Stimulated activated CD8-positive, alpha-beta memory T cell treated with anti-CD3 and anti-CD28 coated beads, Interleukin-12 subunit alpha, Interleukin-12 subunit beta, amount 100 ng/mL, for 4 hours (primary cell): ENCODE results near the gene DAGLA.

Experiments used
- DNase-seq: peaks from one replicate; pipeline ENCODE4 v3.0.0-alpha.2; 2020; ENCODE audit warnings: low read depth

DAGLA gene

DNA sequence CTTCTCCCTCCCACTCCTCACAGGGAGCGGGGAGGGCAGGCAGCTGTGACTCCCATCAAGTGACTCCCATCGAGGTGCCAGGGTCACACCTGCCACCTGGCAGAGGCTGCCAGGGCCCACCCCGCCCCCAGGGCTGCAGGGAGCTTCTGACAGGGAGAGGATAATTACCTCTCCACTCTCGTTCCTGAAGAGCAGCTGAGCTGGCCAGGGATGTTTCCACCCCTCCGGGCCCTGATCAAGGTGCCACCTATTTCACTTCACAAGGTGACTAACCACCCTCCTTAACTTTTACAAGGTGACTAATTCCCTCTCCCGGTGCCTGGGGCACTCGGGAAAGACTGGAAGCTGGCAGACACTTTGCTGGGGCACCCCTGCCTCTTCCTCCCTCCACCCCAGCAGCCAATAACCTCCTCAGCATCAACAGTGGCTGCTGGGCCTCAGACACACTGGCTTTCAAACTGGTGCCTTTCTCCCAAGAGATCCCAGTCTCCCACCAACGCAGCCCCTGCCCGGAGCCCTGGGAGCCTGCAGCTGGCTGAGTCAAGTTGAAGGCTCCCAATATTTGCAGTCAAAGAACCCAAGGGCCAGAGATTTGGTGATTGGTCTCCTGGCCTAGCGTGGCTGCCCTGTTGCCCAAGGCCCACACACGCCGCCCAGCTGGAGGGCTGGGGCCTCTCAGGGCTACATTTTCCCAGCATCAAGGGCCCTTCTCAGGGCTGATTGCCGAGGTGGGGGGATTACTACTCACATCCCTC is 50.2 kb downstream of the DAGLA start:
- DNase-seq: no peak

GRCh38 chr11:61731211-61731951 is 51.2 kb downstream of the DAGLA start:
- no peak for DNase-seq

GRCh38 chr11:61731952-61732675 is 51.9 kb downstream of the DAGLA start:
- no peak for DNase-seq

GRCh38 chr11:61732705-61733104 is 52.5 kb downstream of the DAGLA start:
- DNase-seq: no peak

DNA sequence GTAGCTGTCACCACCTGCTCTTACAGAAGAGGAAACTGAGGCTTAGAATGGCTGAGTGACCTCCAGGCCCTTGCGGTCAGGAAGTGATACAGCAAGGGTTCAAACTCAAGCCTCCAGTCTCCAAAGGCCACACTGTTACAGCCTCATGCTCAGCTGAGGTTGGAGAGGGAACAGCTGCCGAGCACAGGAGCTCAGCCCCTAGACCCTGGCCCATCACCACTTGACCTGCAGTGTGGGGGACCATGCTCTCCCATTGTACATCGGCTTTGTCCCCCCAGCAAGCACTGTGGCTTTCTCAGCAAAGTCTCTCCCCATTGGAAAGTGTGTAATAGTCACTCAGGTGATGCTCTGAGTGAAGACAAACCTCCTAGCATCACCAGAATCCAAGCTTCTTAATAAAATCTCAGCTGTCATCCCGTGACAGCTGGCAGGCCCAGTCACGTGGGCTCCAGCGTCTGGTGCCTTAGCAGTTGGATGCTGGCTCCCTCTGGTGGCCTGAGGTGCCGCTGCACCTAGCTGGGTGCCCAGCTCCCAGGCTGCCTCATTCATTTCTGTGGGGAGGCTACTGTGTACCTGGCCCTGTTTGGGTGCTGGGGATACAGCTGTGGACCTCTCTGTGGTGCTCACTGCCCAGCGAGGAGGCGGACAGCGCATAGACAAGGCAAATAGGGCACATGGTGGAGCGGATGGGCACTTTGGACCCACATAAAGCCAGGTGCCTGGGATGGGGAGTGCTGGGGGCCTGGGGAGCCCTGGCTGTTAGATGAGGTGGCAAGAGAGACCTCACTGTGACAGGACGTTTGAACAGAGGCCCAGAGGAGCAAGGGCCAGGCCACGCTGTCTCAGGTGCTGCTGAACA is 53.2 kb downstream of the DAGLA start:
- DNase-seq: peak; percentile 61

GRCh38 chr11:61734767-61735166 is 54.6 kb downstream of the DAGLA start:
- DNase-seq: no peak

DNA sequence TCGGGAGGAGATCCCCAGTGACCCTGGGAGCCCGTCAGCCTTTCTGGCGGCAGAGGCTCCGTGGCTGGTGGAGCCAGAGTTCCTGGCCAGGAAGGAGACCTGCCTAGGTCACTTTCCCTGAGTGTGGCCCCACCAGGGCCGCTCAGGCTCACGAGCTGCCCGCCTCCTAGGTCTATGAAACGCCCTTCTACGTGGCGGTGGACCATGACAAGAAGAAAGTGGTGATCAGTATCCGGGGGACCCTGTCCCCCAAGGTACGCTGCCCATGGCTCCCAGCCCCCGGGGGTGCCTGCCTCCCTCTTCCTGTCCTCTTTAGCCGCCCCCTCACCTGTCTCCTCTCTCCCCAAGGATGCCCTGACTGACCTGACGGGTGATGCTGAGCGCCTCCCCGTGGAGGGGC is 55.2 kb downstream of the DAGLA start:
- DNase-seq: no peak

GRCh38 chr11:61736310-61736709 is 56.1 kb downstream of the DAGLA start:
- no peak for DNase-seq

DNA sequence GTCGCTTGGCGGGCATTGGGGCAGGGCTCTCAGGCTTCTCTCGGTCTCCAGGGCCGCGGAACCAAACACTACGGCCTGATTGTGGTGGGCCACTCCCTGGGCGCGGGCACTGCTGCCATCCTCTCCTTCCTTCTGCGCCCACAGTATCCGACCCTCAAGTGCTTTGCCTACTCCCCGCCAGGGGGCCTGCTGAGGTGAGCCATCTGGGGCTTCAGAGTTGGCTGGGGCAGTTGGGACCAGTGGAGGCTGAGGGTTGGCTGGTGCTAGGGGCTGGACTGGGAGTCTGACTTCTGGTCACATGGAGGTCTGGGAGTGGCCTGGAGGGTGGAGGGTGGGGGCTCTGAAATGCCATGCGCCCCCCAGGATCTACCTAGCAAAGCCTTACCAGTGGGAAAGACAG is 56.9 kb downstream of the DAGLA start:
- DNase-seq: no peak

GRCh38 chr11:61737636-61738386 is 57.6 kb downstream of the DAGLA start:
- no peak for DNase-seq

GRCh38 chr11:61738776-61739175 is 58.6 kb downstream of the DAGLA start:
- no peak for DNase-seq

GRCh38 chr11:61739413-61739812 is 59.2 kb downstream of the DAGLA start:
- no peak for DNase-seq

- DNase-seq: no peak
These were observed 59.8 kb downstream of the DAGLA start for GRCh38 chr11:61739966-61740365.

DNA sequence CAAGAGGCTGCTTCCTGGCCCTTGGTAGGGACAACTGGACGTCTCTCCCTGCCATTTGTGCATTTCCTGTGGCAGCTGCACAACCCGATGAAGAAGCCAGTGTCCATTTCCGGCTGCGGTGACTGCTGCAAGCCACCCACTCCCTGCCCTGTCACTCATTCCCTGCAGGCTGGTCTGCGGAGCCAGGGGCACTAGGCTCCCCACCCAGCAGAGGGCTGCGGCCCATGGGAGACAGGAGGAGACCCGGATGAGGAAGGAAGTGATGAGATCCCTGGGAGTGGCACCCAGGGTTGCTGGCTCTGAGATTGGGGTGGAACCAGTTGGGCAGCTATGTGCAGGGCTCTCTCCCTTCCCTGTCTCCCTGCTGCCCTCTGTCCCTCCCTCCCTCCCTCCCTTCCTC is 62.2 kb downstream of the DAGLA start:
- no peak for DNase-seq

DNA sequence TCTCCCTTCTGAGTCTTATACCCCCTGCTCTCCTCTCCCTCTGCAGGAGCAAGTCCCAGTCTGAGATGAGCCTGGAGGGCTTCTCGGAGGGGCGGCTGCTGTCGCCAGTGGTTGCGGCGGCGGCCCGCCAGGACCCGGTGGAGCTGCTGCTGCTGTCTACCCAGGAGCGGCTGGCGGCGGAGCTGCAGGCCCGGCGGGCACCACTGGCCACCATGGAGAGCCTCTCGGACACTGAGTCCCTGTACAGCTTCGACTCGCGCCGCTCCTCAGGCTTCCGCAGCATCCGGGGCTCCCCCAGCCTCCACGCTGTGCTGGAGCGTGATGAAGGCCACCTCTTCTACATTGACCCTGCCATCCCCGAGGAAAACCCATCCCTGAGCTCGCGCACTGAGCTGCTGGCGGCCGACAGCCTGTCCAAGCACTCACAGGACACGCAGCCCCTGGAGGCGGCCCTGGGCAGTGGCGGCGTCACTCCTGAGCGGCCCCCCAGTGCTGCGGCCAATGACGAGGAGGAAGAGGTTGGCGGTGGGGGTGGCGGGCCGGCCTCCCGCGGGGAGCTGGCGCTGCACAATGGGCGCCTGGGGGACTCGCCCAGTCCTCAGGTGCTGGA is 63.4 kb downstream of the DAGLA start:
- DNase-seq: no peak

- no peak for DNase-seq
These were observed 64.0 kb downstream of the DAGLA start for GRCh38 chr11:61744181-61744580.

DNA sequence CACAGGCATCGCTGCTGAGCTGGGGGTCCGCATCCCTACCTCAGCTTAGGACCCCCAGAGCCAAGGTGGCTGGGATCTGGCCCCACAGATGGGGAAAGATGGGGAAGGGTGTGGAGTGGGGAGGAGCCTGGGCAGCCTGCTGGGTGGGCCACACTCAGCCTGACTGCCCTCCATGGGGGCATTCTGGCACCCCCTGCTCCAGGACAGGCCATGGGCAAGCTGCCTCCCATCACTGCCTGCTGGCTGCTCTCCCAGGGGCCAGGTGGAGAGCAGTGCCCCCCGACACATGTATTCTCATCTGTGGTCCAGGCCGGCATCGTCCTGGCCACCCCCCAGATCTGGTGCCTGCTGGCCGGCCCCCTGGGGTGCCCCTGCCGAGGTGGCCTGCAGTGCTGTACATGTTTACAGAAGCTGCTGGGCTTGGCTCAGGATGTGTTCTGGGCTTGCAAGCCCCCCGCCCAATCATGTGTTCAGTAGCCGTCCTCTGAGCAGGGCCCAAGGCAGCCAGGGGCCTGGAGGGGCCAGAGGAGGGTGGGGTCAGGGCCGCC is 64.5 kb downstream of the DAGLA start:
- no peak for DNase-seq

DNA sequence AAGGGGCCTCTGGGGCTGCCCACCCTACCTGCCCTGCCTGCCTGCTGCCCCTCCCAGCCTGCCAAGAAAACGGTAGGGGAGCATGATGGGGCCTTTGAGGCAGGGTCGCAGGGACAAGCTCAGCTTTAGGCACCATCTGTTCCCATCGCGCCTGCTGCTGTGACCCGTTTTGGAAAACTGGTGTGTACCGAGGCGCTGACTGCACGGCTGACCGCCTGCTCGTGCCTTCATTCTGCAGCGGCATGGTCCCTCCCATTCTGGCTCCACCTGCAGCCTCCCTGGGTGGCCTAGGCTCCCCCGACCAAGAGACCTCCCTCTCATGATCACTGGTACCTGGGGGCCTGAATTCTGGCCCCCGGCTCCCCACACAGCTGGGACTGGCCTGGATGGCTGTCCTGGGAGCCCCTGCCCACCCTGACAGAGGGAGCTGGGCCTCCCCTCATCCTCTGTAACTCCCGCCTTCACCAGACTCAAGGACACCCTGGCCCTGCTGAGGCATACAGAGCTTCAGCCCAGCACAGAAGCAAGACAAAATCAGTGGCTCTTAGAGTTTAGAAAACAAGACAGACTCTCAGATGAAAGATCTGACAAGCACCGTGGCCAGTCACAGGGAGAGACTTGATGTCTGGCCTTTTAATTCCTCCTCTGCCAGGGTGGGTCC is 65.7 kb downstream of the DAGLA start:
- DNase-seq: no peak

DNA sequence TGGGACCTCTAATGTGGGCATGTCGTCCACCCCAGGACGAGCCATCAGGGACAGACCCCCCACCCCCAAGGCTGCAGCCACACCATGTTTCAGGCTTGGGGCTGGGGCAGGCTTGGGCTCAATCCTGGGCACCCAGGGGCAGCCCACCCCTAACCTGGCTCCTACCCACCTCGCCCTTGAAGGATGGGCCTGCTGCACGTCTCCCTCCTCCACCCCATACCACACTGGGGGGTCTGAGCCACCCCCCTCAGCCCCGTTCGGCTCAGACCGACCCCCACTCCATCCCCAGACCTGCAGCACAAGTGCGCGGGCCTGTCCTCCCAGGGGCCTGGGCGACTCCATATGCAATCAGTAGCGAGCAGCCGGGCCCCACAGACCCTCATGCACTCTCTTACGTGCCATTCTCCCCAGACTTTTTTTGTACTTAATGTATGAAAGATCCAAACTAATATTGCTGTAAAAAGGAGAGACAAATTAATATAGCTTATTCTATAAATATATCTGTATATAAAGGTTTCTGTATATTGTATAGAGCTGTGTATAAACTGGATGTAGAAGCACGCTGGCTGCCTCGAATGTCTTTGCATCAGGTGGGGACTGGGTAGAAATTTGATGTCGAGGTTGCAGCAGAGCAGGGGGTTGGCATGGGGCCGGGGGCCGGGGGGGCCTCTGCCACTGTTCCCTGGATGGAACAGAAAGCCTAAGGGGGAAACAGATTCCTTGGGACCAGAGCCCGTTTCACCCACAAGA is 66.4 kb downstream of the DAGLA start:
- no peak for DNase-seq
